ENCODE data around the gene CDK17.

DNA sequence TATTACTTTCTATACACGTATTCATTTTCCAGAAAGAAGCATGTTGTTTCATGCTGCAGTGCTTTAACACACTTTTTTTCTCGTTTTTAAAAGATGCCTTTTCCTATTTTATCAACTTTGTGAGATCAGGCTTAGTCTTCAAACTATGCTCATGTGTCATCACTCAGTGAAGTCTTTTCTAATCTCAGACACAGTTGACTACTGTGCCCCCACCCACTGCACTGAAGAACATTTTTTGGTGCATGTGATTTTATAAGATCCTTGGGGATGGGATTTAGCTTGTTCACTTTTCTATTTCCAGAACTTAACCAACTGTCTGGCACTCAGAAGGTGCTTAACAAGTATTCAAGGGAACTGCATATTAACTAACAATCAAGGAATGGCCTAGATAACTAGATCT is 85.5 kb downstream of the CDK17 start:
- no peak for TF ChIP-seq YY1 (IDR thresholded peaks at IDR 0.05; ENCODE audit: low read depth)
- TF ChIP-seq RAD21 (IDR thresholded peaks at IDR 0.05; ENCODE audit: low read depth), result no peak
- no peak for TF ChIP-seq EP300 (IDR thresholded peaks at IDR 0.05; ENCODE audit: borderline replicate concordance)
- no peak for TF ChIP-seq TAF1 (IDR thresholded peaks at IDR 0.05; ENCODE audit: low read depth)
- TF ChIP-seq NFIC (IDR thresholded peaks at IDR 0.05), result no peak
- TF ChIP-seq TEAD4 (IDR thresholded peaks at IDR 0.05), result no peak
- TF ChIP-seq, protein P1, sequence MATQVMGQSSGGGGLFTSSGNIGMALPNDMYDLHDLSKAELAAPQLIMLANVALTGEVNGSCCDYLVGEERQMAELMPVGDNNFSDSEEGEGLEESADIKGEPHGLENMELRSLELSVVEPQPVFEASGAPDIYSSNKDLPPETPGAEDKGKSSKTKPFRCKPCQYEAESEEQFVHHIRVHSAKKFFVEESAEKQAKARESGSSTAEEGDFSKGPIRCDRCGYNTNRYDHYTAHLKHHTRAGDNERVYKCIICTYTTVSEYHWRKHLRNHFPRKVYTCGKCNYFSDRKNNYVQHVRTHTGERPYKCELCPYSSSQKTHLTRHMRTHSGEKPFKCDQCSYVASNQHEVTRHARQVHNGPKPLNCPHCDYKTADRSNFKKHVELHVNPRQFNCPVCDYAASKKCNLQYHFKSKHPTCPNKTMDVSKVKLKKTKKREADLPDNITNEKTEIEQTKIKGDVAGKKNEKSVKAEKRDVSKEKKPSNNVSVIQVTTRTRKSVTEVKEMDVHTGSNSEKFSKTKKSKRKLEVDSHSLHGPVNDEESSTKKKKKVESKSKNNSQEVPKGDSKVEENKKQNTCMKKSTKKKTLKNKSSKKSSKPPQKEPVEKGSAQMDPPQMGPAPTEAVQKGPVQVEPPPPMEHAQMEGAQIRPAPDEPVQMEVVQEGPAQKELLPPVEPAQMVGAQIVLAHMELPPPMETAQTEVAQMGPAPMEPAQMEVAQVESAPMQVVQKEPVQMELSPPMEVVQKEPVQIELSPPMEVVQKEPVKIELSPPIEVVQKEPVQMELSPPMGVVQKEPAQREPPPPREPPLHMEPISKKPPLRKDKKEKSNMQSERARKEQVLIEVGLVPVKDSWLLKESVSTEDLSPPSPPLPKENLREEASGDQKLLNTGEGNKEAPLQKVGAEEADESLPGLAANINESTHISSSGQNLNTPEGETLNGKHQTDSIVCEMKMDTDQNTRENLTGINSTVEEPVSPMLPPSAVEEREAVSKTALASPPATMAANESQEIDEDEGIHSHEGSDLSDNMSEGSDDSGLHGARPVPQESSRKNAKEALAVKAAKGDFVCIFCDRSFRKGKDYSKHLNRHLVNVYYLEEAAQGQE (IDR thresholded peaks at IDR 0.05; ENCODE audit: low read depth), result no peak
- TF ChIP-seq MAX (IDR thresholded peaks at IDR 0.05), result no peak
- TF ChIP-seq FOXM1 (IDR thresholded peaks at IDR 0.05; ENCODE audit: borderline replicate concordance, low read depth), result no peak
- TF ChIP-seq TCF12 (IDR thresholded peaks at IDR 0.05; ENCODE audit: low read depth), result no peak
